ENCODE results near the gene DNM3.
"Not testable (repeated sequence)": the region's sequence is repeated elsewhere in the genome, so short reads cannot be mapped to it uniquely, and the experiment has no call there.

Gene DNM3

DNA sequence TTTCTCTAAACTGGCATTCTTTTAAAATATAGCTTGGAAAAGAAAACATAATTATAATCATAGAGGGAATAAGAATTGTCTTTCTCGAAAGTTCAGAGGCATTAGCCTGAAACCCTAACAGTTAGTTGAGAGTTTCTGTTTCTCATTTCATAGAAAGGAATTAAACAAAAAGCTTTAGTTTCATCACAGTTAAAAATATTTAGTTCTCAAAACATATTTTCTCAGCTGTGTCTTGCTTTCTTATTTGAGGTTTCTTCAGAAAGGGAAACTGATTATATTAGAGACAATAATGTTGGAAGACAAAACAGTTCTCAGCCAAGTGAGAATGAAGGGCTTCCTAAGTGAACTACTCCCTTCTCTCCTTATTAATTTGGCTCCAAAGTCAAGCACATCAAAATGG lies 503.8 kb downstream of the DNM3 start:
- DNase-seq, result no peak

DNA sequence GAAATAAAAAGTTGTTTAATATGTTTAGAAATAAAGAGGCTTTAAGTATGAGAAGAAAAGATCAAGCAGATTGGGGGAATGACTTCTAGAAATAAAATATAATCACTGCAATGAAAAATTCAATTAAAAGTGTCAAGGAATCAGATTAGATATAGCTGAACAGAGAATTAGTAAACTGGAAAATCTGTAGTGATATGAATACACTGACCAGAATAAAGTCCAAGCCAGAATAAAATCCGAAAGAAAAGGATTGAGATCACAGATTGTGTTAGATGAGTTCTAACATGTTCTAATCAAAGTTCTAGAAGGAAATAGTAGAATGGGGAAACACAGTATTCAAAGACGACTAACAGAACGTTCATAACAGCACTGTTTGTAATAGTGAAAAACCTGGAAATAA lies 506.1 kb downstream of the DNM3 start:
- DNase-seq, result no peak

DNA sequence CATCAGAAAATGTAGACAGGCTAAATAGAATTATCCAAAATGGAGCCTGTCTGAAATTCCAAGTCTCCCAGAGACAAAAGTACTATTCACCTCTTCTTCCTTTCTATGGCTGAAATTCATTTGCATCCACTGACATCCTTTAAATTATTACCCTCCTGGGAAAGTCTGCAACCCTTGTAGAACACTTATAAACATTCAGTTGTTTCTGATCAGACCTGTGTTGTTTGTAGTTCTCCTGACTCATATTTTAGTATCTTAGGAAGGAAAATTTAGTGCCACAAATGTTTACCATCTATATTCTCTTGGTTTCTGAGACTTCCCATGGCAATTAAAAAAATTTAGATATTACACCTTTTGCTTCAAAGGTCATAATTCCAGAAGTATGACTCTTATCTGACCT lies 509.6 kb downstream of the DNM3 start:
- no peak for DNase-seq

DNA sequence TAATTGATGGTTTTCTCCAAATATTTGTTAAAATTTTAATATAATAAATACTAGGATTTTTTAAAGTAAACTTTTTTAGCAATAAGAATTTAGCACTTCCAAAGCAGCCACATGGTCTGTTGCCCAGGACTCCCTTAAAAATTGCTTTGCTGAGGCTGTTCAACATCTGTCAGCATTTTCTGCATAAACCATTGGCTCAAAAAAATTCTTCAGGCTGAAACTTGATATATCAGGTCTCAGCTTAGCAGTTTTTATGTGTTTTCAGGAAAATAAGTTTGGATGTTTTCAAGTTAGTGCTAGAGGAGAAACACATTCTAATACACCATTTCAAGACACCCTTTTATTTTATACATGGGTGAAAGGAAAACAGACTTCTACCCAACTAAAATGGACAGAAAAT lies 510.0 kb downstream of the DNM3 start:
- no peak for DNase-seq

DNA sequence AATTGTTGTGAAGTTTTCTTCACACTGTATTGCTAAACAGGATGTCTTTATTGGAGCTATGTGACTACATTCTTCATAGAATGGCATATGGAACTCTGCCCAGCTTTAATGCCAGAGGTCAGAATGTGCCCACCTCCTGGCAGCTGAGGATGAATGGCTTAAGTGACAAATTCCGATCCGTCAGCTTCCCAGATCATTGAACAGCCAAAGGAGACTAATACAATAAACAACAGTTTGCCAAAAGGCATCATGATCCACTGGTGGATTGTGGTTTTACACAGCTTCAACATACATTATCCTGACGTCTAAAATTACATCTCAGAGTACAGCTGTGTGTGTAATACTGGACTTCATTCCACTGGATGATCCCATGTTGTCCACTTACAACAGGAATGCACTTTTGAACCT lies 510.5 kb downstream of the DNM3 start:
- no peak for DNase-seq

DNA sequence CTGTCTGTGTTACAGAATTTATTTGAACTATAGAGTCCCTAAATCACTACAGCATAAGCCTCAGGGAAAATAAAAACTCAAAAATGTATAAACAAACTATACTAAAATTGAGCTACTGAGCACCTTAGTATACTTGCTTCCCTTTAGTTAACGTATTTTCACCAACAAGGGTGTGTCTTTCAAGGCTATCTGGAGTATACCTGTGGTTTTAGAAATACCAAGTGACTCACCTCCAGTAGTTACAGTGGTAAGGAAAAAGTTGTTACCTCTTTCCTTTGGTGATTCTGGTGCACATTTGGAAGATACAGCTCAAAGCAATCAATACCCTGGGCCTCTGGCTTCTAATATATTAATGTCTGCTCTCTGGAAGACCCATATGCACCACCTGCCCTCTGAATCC lies 511.1 kb downstream of the DNM3 start:
- no peak for DNase-seq

DNA sequence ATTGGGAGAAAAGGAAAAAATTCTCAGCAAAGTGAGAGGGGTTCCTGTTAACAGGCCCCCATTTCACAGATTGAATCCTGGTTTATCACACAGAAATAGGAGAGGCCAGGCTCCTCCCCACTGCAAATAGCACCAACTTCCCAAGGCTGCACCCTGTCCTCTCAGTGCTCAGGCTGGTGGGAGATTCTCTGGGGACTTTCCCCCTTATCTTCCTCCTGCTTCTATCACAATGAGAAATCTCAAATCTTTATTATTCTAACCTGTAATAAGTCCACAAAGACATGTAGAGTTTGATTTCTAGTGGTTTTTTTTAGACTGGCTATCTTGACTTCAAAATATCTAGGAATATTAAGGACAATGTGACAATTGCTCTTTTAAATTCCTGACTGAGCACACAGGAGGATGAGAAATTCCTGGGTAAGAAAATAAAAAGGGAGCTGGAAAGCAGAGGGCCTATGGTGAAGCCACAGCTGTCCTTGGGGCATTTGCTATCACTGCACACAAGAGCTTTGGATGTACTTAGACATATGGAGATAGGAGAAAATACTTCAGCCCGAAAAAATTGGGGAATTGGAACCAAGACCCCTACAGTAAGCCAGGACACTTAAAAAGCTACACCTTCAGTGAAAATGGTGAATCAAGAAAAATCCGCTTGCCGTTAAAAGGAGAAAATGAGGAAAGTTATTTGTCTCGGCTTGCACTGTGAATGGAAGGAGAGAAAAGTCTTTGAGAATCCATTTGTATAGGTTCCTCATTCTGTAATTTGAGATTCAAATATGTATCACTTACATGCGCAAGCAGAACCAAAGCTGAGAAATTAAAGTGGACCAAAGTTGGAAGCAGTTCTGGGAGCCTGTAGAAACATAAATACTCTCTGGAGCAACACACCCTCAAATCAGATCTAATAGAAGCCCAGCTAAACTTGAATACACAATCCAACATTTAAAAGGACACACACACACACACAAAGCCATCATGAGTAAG lies 513.3 kb downstream of the DNM3 start:
- no peak for DNase-seq

DNA sequence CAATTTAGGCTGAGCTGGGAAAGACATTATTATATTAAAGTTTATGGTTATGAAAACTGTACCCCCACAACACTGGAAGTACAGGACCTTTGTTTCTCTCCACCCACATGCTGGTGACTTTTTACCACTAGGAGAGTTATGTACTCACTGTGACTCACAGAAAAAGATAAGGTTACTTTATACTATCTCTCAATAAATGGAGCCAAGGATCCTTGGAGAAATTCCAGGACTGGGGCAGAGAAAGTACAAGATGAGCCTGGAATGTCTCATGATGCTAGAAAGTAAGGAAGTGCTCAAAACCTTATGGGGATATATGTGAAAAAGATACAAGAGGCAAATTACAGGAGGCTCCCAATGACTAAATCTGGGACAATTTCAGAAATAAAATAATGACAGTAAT lies 515.3 kb downstream of the DNM3 start:
- DNase-seq, result no peak

DNA sequence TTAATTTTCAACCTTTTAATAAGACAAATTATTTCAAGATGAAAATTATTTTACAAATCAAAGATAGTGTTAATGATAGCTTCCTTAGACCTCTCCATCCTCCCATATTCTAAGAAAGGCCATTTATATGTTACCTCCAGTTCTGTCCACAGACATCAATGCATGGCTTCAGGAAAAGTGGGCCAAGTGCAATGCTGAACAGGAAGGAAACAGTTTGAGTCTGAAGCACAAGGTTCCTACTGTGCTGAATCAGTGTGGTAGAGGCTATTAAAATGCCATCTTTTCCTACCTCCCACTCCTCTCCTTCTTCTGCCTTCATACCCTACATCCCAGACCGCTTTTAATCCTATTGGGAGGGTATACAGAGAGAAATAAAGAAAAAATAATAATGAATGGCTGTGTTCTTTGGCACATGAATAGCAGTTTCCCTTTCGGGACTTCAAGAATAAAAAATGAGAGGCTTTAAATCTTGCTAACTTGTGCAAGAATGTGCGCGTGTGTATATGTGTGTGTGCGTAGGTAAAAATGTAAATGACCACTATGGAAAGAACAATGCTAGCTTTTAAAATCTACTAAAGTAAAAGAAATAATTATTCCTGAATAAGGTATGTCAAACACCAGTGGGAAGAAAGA lies 516.6 kb downstream of the DNM3 start:
- no peak for DNase-seq

DNA sequence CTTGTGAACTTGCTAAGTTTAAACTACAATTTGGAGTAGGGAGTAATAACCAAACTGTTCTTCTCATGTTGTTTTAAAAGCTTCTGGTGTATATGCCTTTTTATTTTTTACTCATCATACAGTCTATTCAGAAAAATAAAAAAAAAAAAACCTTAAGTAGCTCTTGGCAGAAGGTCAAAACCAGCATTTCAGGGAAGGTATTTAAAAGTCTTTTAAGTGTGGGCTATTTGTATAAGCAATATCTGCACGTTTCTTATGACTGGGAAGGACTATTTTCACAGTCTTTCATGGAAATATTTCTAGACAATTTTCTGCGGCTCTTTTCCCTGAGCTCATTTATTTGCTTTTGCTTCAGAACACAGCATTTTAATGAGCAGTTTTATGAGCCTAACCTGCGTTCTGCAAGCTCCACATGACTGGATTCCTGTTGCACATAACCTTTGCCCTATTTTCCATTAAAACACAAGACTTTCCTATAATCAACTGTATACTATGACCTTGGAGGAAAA lies 518.2 kb downstream of the DNM3 start:
- no peak for DNase-seq

DNA sequence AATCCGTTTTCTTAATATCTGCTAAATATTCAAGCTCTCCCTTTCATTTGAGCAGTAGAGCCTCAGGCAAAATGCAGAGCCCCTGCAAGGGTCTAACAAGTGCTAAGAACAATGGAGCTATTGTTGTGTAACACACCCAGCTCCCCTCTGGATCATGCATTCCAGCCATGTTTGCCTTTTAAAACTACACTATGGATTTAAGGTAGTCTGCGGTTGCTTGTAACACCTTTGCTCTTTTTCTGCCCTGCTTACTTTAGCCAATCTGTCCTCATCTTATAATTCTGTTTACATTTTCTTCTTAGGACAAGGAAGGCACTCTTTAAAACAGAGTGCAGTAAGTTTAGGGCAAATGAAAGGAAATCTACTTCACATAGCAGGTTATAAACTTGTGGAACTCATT lies 519.2 kb downstream of the DNM3 start:
- DNase-seq, result no peak

DNA sequence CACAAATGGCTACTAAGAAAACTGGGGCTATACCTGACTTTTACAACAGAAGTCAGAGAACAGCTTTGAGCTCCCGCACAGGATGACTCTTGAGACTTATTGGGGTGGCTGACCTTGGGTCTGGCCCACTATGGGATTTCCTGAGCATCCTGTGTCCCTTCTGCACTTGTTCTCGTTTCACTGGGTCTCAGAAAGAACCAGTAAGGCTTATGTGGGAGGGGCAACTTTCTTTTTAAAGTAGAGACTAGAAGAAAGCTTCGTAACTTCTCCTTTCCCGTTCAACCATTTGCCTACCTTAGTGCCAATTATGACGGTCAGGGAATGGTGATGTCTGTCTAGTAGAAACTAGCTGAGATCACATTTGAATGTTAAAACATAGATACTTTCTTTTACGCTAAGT lies 519.7 kb downstream of the DNM3 start:
- DNase-seq, result no peak

DNA sequence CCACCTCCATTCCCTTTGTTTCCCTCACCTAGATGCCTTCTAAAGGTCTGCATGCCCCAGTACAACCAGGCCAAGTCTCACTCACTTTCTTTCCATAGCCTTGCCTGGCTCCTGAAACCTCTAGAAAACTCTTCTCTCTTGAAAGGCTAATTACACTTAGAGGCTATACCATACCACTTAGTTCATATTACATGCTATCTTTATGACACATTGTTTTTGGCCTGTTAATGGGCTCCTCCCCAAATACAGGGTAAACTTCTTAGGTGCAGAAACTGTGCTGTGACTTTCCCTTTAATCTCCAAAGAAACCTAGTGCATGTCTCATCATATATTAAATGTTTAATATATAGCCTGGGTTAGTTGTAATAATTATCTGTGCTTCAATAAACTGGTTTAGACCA lies 522.6 kb downstream of the DNM3 start:
- no peak for DNase-seq

DNA sequence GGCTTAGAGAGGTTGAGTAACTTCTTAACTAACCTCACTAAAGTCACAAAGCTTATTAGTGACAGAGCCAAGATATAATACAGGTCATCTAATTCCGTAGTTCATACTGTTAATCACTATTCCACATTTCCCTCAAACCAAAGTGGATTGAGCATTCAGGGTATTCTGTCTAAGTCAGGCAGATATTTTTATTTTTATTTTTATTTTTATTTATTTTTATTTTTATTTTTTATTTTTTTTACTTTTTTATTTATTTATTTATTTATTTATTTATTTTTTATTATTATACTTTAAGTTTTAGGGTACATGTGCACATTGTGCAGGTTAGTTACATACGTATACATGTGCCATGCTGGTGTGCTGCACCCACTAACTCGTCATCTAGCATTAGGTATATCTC lies 530.3 kb downstream of the DNM3 start:
- DNase-seq, result not testable (repeated sequence)

DNA sequence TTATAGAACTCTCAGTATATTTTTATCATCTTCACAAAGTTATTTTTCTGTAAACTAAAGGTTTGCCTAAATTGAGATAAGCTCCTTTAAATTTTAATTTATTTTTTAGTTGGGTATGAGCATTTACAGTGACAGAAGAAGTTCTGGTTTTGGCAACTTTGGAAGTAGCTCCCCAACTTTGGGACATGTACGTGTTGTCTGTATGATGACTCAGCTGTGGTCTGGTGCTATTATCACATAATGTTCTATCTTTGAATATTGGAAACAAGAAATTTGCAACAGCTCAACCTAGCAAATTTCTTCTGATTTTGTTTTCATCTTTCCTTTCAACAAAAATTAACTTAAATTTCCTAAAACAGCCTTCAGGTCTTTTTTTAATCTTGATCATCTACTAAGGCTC lies 532.6 kb downstream of the DNM3 start:
- no peak for DNase-seq

DNA sequence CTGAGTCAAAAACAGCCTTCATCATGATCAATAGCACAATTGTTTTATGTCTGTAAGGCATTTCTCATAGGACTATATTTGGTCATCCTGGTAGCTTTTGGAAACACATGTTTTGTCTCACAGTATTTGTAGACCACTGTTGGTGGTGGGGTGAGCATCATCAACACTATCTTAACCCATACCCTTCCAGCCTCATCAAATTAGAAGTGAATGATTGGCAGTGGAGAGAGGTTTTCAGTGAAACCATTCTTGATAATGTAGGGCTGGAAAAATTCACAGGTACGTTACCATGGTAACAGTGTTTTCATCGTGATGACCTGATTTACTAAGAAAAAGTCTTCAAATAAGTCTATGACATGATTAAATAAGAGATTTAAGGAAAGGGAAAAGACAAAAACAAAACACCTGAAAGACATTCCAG lies 533.9 kb downstream of the DNM3 start:
- no peak for DNase-seq

DNA sequence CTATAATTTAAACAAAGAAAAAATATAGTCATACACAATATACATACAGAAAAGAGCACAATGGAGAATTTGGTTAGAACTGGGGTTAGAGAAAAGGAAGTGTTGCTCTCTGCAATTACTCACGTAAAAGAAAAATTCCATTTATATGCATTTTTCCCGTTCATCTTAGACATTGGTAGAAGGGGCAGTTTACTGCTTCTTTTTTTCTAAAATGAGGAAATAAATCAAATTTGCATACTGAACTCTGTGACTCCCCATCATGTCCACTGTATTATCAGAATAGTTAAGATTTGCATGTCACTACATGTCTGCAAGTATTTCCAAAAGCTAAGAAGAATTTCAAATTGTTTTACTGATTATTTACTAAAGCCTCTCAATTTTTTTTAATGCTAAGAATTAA lies 535.1 kb downstream of the DNM3 start:
- DNase-seq, result no peak

DNA sequence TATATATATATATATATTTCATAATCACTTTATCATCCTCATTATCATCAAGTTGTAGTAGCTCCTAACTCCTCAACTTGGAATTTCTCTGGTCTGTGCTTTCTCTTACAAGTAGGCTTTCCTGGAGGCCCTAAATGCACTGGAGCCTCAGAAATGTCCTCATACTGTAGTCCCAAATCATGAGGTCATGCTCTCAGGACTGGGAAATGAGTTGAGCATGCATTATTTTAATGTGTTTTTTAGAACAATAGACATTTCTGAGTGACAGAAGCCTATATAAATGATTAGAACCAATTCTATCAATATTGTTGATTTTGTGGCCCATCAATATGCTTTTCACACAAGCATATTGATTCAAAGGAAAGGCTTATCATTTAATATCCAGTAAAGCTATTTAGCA lies 536.3 kb downstream of the DNM3 start:
- DNase-seq, result no peak

DNA sequence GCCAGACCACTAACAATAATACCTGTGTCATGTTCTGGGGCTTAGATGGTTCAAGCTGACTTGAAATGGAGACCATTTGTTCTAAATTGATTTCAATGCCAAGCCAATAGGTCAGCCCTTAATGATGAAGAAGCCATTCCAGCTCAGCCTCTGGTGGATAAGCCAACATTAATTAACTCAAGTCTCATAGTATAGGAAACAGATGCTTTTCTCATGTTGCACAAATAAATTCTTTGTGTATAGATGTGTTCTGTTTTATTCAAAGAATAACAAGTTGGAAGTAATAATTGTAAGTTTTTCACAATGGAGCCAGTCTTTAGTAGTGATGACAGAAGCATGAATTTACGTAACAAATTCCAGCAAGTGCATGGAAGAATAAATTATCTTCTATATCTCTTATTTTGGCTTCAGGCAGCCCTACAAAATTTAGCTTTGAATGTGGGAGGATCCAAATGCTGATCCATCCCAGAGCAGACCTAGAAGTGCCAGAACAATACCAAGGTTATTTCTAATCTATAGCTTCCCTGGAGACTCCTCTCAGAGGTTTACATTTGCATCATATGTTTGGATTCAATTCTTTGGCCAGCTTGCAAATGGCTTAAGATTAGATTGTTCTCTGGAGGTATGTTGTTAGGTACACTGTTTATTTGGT lies 536.9 kb downstream of the DNM3 start:
- no peak for DNase-seq

DNA sequence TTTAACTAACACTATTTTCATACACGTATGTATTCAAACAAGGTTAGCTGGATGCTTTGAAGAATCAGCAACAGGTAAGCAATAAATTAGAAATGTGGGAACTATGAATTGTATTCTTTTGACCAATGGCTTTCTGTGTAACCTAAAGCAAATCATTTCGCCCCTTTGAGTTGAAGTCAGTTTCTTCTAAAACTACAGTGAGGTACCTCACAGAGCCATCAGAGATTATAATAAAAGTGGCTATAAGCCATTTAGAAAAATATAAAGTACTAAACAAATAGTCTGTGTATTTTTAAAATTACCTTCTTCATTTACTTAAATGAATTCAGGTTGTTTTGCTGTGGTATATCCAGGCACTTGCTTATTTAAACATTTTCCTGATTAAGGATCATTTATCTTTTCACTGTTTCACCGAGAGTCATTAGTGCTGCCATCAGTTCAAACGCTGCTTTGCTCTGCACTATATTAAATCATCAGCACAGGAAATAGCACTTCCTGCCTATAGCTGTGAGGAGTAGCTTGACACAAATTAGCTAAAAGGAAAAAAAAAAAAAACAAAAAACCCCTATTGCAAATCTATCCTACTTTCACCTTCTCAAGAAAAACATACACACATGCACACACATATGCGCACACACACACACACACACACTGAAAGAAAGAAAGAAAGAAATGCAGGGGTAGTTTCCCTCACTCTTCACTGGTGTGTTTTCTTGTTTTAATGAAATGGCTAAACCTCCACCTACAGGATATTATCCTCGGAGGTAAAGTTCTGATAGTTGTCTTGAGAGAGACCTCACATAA lies 539.3 kb downstream of the DNM3 start:
- DNase-seq, result no peak

DNA sequence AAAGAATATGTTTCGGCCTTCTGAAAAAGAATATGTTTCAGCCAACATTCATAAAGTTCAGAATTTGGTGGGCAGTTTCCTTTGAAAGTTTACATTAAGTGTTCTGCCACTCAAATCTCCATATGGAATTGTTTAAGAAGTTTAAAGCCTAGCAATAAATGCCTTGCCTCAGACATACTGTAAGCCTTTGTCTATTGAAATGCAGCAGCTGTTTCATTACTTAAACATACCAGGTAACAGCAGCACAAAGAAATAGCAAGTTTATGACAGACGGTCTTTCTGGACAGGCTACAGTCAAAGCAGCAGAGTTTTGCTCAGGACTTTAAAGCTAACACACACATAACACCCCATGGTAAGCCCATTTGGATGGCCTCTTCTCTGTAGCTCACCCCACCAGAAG lies 540.6 kb downstream of the DNM3 start:
- no peak for DNase-seq

DNA sequence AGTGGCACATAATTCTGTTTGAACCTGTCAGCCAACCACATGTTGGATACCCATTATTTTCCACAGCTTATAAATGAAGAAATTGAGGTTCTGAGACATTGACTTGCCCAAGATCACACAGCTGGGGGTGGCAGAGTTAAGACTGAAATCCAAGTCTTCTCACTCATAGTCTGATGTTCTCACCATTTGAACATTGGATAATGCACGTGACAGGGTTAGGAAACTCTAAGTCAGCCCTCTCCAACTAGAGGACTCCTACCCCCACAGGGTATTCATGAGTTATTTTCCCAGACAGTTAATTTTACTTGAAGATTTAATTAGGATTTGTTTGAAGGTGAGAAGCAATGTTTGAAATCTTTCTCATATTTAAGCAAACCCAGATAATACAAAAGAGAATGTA lies 541.1 kb downstream of the DNM3 start:
- no peak for DNase-seq

DNA sequence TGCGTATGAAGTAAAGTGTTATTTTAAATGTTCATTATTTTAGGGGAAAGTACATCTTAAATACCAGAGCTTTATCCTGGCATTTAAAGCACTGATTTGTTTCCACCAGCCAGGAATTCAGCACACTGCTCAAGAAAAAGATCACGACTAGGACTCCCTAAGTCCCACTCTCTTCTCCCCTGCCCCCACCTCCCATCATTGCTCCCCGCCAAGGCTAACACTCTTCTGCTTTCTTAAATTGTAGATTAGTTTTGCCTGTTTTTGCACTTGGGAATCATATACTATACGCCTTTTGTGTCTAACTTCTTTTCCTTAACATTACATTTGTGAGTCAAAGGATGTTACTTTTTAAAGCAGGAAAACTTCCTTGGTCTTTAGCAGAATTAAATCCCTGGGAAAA lies 541.7 kb downstream of the DNM3 start:
- no peak for DNase-seq
